Hematopoietic multipotent progenitor cell treated with erythropoietin and hydrocortisone succinate and interleukin-3 and kit ligand, for 8 days (in vitro differentiated cells): Measurements from ENCODE around the gene CORO1C.
A peak's percentile ranks its signal among the peaks of the same experiment; 100 is the strongest.
"Not testable (repeated sequence)": the region's sequence is repeated elsewhere in the genome, so short reads cannot be mapped to it uniquely, and the experiment has no call there.

Source experiments
- DNase-seq: peaks from one replicate; pipeline ENCODE4 v3.0.0-alpha.2; 2015

CORO1C gene

GRCh38 chr12:108633081-108633533, 98.2 kb downstream of the CORO1C start:
- no peak for DNase-seq

- not testable (repeated sequence) for DNase-seq
Observed at GRCh38 chr12:108631261-108631660, 100.1 kb downstream of the CORO1C start.

GRCh38 chr12:108630481-108631207, 100.7 kb downstream of the CORO1C start:
- no peak for DNase-seq

GRCh38 chr12:108629824-108630476, 101.4 kb downstream of the CORO1C start:
- DNase-seq, result peak; percentile 94

- DNase-seq, result no peak
Observed at GRCh38 chr12:108629151-108629550, 102.2 kb downstream of the CORO1C start.

GRCh38 chr12:108627134-108627920, 104.0 kb downstream of the CORO1C start:
- no peak for DNase-seq

GRCh38 chr12:108625228-108625627, 106.1 kb downstream of the CORO1C start:
- DNase-seq, result no peak

- DNase-seq, result no peak
Observed at GRCh38 chr12:108623577-108623976, 107.7 kb downstream of the CORO1C start.

GRCh38 chr12:108622921-108623514, 108.3 kb downstream of the CORO1C start:
- DNase-seq, result no peak

- DNase-seq, result no peak
Observed at GRCh38 chr12:108622421-108622820, 108.9 kb downstream of the CORO1C start.

GRCh38 chr12:108621161-108621560, 110.2 kb downstream of the CORO1C start:
- no peak for DNase-seq

- no peak for DNase-seq
Observed at GRCh38 chr12:108620236-108620879, 111.0 kb downstream of the CORO1C start.

- no peak for DNase-seq
Observed at GRCh38 chr12:108619369-108620160, 111.8 kb downstream of the CORO1C start.

GRCh38 chr12:108618953-108619274, 112.4 kb downstream of the CORO1C start:
- not testable (repeated sequence) for DNase-seq

GRCh38 chr12:108618079-108618952, 113.0 kb downstream of the CORO1C start:
- peak; percentile 78 for DNase-seq

- DNase-seq, result no peak
Observed at GRCh38 chr12:108616941-108617858, 114.1 kb downstream of the CORO1C start.

- no peak for DNase-seq
Observed at GRCh38 chr12:108616359-108616758, 115.0 kb downstream of the CORO1C start.

- no peak for DNase-seq
Observed at GRCh38 chr12:108615918-108616317, 115.4 kb downstream of the CORO1C start.

GRCh38 chr12:108614639-108615038, 116.7 kb downstream of the CORO1C start:
- DNase-seq, result no peak

GRCh38 chr12:108614041-108614440, 117.3 kb downstream of the CORO1C start:
- DNase-seq, result no peak
